Nucleus accumbens (tissue), 56 donors: Measurements from ENCODE around the gene PHGDH.
A peak's percentile ranks its signal among the peaks of the same experiment; 100 is the strongest.
"Not testable (repeated sequence)": the region's sequence is repeated elsewhere in the genome, so short reads cannot be mapped to it uniquely, and the experiment has no call there.

Experiments
- DNase-seq, 56 donors: peaks; one replicate each; lab custom pipeline; 2025; lab: John Stamatoyannopoulos, UW

PHGDH gene

GRCh38 chr1:119696863-119697262 lies 14.9 kb upstream of the PHGDH start:
- DNase-seq: not testable (repeated sequence)

GRCh38 chr1:119697598-119697997 lies 14.1 kb upstream of the PHGDH start:
- DNase-seq: no peak

GRCh38 chr1:119700326-119700725 lies 11.4 kb upstream of the PHGDH start:
- DNase-seq: no peak

GRCh38 chr1:119701659-119702058 lies 10.1 kb upstream of the PHGDH start:
- DNase-seq: no peak

- no peak for DNase-seq
Measured at GRCh38 chr1:119702384-119702783, 9.3 kb upstream of the PHGDH start.

- DNase-seq: no peak
Measured at GRCh38 chr1:119703666-119704450, 7.9 kb upstream of the PHGDH start.

GRCh38 chr1:119706599-119706998 lies 5.1 kb upstream of the PHGDH start:
- DNase-seq: not testable (repeated sequence)

- not testable (repeated sequence) for DNase-seq
Measured at GRCh38 chr1:119711356-119711803, 354 bp upstream of the PHGDH start.

- peak in 50 of 56 donors; percentile 20 to 86 (median 66) for DNase-seq
Measured at GRCh38 chr1:119712342-119713038, 756 bp downstream of the PHGDH start.

- peak in 36 of 56 donors; percentile 4 to 65 (median 36) for DNase-seq
Measured at GRCh38 chr1:119713039-119713748, 1.5 kb downstream of the PHGDH start.

GRCh38 chr1:119713749-119714456 lies 2.2 kb downstream of the PHGDH start:
- DNase-seq: peak in 39 of 56 donors; percentile 7 to 79 (median 48)

GRCh38 chr1:119714583-119714982 lies 2.8 kb downstream of the PHGDH start:
- DNase-seq: peak in 2 of 56 donors; percentile 7 to 20

- DNase-seq: peak in 22 of 56 donors; percentile 4 to 53 (median 20)
Measured at GRCh38 chr1:119715542-119715941, 3.8 kb downstream of the PHGDH start.

- DNase-seq: no peak
Measured at GRCh38 chr1:119718409-119718808, 6.7 kb downstream of the PHGDH start.

GRCh38 chr1:119718972-119719371 lies 7.2 kb downstream of the PHGDH start:
- DNase-seq: no peak

- no peak for DNase-seq
Measured at GRCh38 chr1:119720866-119721440, 9.2 kb downstream of the PHGDH start.

GRCh38 chr1:119721896-119722295 lies 10.2 kb downstream of the PHGDH start:
- DNase-seq: no peak

- DNase-seq: no peak
Measured at GRCh38 chr1:119724611-119725218, 13.0 kb downstream of the PHGDH start.

- no peak for DNase-seq
Measured at GRCh38 chr1:119725626-119726025, 13.9 kb downstream of the PHGDH start.

- DNase-seq: no peak
Measured at GRCh38 chr1:119727991-119728390, 16.3 kb downstream of the PHGDH start.
